GM23248 (cell line): ENCODE results near the gene LAMA1.

Source experiments
- EZH2 ChIP-seq: fragments of 200-600 bp; sonication (generic); IDR thresholded peaks from 2 replicates; pipeline ENCODE4 v1.6.1; 2018; ENCODE audit warnings: antibody characterized with exemption, mild to moderate bottlenecking; ENCODE audit not compliant: insufficient read depth, poor library complexity, severe bottlenecking
- EZH2phosphoT487 ChIP-seq: fragments of 200-600 bp; sonication (generic); IDR thresholded peaks from 2 replicates; pipeline ENCODE4 v1.6.1; 2018; ENCODE audit warnings: antibody characterized with exemption, moderate library complexity, mild to moderate bottlenecking, low read depth; ENCODE audit not compliant: insufficient read depth

- no peak for TF ChIP-seq EZH2
- TF ChIP-seq EZH2phosphoT487: no peak
These were observed 67.6 kb downstream of the LAMA1 start for GRCh38 chr18:7049951-7050350.
